MM.1S (cell line): ENCODE measurements around the gene ODC1.

ENCODE experiments used
- DNase-seq: peaks from one replicate; pipeline ENCODE4 v3.0.0-alpha.2; 2015
- H2AFZ ChIP-seq: fragments of 300-600 bp; sonication (generic); 2 replicates; pipeline ENCODE4 v1.6.0; 2016; ENCODE audit warnings: antibody characterized with exemption, low read length
- H3F3A ChIP-seq: fragments of 300-600 bp; sonication (generic); 2 replicates; pipeline ENCODE4 v1.6.1; 2016; ENCODE audit warnings: mild to moderate bottlenecking, antibody characterized with exemption, low read length, moderate library complexity, mixed read lengths; ENCODE audit not compliant: insufficient read depth
- H3K27ac ChIP-seq: fragments of 300-600 bp; sonication (generic); 2 replicates; pipeline ENCODE4 v1.5.1; 2016; ENCODE audit warnings: mild to moderate bottlenecking, low read length
- H3K27me3 ChIP-seq: fragments of 300-600 bp; sonication (generic); replicated peaks from 2 replicates; pipeline ENCODE4 v1.6.0; 2016; ENCODE audit warnings: low read length; ENCODE audit not compliant: insufficient read depth
- H3K36me3 ChIP-seq: fragments of 300-600 bp; sonication (generic); replicated peaks from 2 replicates; pipeline ENCODE4 v1.6.1; 2016; ENCODE audit warnings: mild to moderate bottlenecking, low read length, mixed read lengths; ENCODE audit not compliant: insufficient read depth
- H3K4me1 ChIP-seq: fragments of 300-600 bp; sonication (generic); 2 replicates; pipeline ENCODE4 v1.6.1; 2016; ENCODE audit warnings: low read length, mixed read lengths
- H3K4me2 ChIP-seq: fragments of 300-600 bp; sonication (generic); 2 replicates; pipeline ENCODE4 v1.6.0; 2016; ENCODE audit warnings: low read depth, low read length
- H3K4me3 ChIP-seq: fragments of 300-600 bp; sonication (generic); 2 replicates; pipeline ENCODE4 v1.5.1; 2016; ENCODE audit warnings: low read length, mixed read lengths
- H3K79me2 ChIP-seq: fragments of 300-600 bp; sonication (generic); 2 replicates; pipeline ENCODE4 v1.6.1; 2016; ENCODE audit warnings: mixed run types, low read length, mixed read lengths
- H3K9ac ChIP-seq: fragments of 300-600 bp; sonication (generic); 2 replicates; pipeline ENCODE4 v1.6.1; 2016; ENCODE audit warnings: low read length, mixed read lengths
- H3K9me2 ChIP-seq: fragments of 300-600 bp; sonication (generic); replicated peaks from 2 replicates; pipeline ENCODE4 v1.6.1; 2016; ENCODE audit warnings: mild to moderate bottlenecking, low read length, mixed read lengths; ENCODE audit not compliant: insufficient read depth
- H3K9me3 ChIP-seq: fragments of 300-600 bp; sonication (generic); replicated peaks from 2 replicates; pipeline ENCODE4 v1.6.1; 2016; ENCODE audit warnings: mild to moderate bottlenecking, low read length, mixed read lengths; ENCODE audit not compliant: insufficient read depth
- H4K20me1 ChIP-seq: fragments of 300-600 bp; sonication (generic); 2 replicates; pipeline ENCODE4 v1.6.1; 2016; ENCODE audit warnings: mild to moderate bottlenecking, low read length, moderate library complexity, mixed read lengths; ENCODE audit not compliant: insufficient read depth
- CTCF ChIP-seq: fragments of 300-600 bp; sonication (generic); IDR thresholded peaks from 2 replicates; pipeline ENCODE4 v1.5.1; 2016; ENCODE audit warnings: antibody characterized with exemption, low read length, mixed read lengths
- EZH2 ChIP-seq: fragments of 300-600 bp; sonication (generic); optimal IDR thresholded peaks from 2 replicates; pipeline ENCODE3; 2017; ENCODE audit warnings: low read depth, mild to moderate bottlenecking, antibody characterized with exemption, low read length, mixed read lengths
- EZH2phosphoT487 ChIP-seq: fragments of 300-600 bp; sonication (generic); IDR thresholded peaks from 2 replicates; pipeline ENCODE4 v1.6.1; 2018; ENCODE audit warnings: antibody characterized with exemption, low read length

Gene ODC1

GRCh38 chr2:10495311-10495987, 47.3 kb upstream of the ODC1 start:
- H3K36me3 ChIP-seq, result no peaks in the 10 kb centered on the region
- no peaks in the 10 kb centered on the region for H3K9me3 ChIP-seq
- peaks cover 11% of the 10 kb centered on the region for H3K27me3 ChIP-seq
- H3K9me2 ChIP-seq, result no peaks in the 10 kb centered on the region
- no peak overlapping the region for H3K27ac ChIP-seq
- H3K79me2 ChIP-seq, result no peaks in the 10 kb centered on the region
- H3K4me2 ChIP-seq, result no peak overlapping the region
- no peak overlapping the region for H3K4me3 ChIP-seq
- H3K9ac ChIP-seq, result no peak overlapping the region
- no peak overlapping the region for H2AFZ ChIP-seq
- TF ChIP-seq EZH2 (no peak), CTCF (no peak)
- no peaks in the 10 kb centered on the region for H4K20me1 ChIP-seq
- DNase-seq, result no peak
- no peaks in the 10 kb centered on the region for H3F3A ChIP-seq
- peaks cover 6% of the 10 kb centered on the region; the same call in 1 of the 2 replicates for H3K4me1 ChIP-seq

- Histone ChIP-seq H2AFZ (no peak overlapping the region), H3K9me2 (no peaks in the 10 kb centered on the region), H3K36me3 (no peaks in the 10 kb centered on the region), H4K20me1 (no peaks in the 10 kb centered on the region), H3K9ac (no peak overlapping the region), H3K27me3 (peaks cover 8% of the 10 kb centered on the region), H3K4me1 (peaks cover 6% of the 10 kb centered on the region; the same call in 1 of the 2 replicates), H3K79me2 (no peaks in the 10 kb centered on the region), H3K4me2 (peak overlapping the region; percentile 25; the same call in 1 of the 2 replicates), H3F3A (no peaks in the 10 kb centered on the region), H3K27ac (no peak overlapping the region), H3K9me3 (no peaks in the 10 kb centered on the region), H3K4me3 (no peak overlapping the region)
- DNase-seq, result no peak
- TF ChIP-seq EZH2, result no peak
- TF ChIP-seq EZH2phosphoT487, result no peak
- no peak for TF ChIP-seq CTCF
These were observed 46.4 kb upstream of the ODC1 start for GRCh38 chr2:10494351-10495066.

DNA sequence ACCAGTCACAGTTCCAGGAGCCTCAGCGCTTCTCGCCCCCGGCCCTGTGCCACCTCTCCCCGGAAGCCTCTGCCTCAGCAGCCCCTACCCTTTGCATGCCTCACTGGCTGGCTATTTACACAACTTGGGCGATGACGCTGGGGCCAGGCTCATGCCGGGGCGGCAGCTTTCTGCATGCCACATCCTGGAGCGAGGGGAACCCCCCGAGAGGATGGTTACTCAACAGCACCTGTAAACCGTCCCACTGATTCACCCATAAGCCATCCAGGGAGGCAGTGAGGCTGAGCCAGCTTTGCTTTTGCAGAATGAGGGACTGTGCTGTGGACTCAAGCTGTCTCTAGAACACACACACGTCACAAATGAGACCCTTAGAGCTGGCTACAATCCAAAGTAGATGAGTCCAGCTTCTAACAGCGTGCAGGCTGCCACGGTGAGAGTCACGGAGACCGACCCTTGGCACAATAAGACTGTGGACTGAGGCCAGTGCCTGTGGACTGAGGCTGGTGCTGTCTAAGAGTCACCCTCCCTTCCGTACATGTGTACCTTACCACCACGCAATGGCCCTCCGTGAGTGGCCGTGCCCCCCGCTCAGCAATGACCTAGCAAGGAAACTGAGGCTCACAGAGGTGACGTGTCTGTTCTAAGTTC, 45.6 kb upstream of the ODC1 start:
- H3F3A ChIP-seq, result no peaks in the 10 kb centered on the region
- no peaks in the 10 kb centered on the region for H3K36me3 ChIP-seq
- peak overlapping the region; percentile 16; the same call in 1 of the 2 replicates for H2AFZ ChIP-seq
- H4K20me1 ChIP-seq, result no peaks in the 10 kb centered on the region
- peak; percentile 64 for DNase-seq
- no peak overlapping the region for H3K27ac ChIP-seq
- H3K9me3 ChIP-seq, result no peaks in the 10 kb centered on the region
- H3K4me3 ChIP-seq, result no peak overlapping the region
- H3K4me2 ChIP-seq, result peak overlapping the region; percentile 25
- no peaks in the 10 kb centered on the region for H3K9me2 ChIP-seq
- H3K79me2 ChIP-seq, result no peaks in the 10 kb centered on the region
- H3K27me3 ChIP-seq, result peaks cover 8% of the 10 kb centered on the region
- H3K9ac ChIP-seq, result no peak overlapping the region
- peaks cover 6% of the 10 kb centered on the region; the same call in 1 of the 2 replicates for H3K4me1 ChIP-seq
- TF ChIP-seq EZH2phosphoT487, result no peak
- no peak for TF ChIP-seq EZH2
- TF ChIP-seq CTCF, result no peak
